Pancreas (tissue), 10 donors: ENCODE measurements around the gene CHST8. TPM values are rescaled to one million over a fixed set of nuclear protein-coding genes. Genes with fewer than 3 reads are reported as not detected.
A peak's percentile ranks its signal among the peaks of the same experiment; 100 is the strongest.

Source experiments
- ATAC-seq, 4 donors: fragments of 200-7000 bp; cut with Tn5 transposase; one replicate each; pipeline versions ENCODE4 v1.8.0 to v1.9.1; 2020; ENCODE audit warnings: mild to moderate bottlenecking in 4 of 4, moderate library complexity in 4 of 4
- DNase-seq, 6 donors: peaks; one replicate each; pipeline ENCODE4 v3.0.0-alpha.2; 2020
- FAIRE-seq: peaks from 2 replicates; lab custom pipeline; 2012; peaks lifted over from hg19 to GRCh38; lab: Jason Lieb, UNC
- H3K27ac ChIP-seq, 4 donors: fragments of 200-600 bp; sonication (generic); 1 replicate in 3 of 4; 2 replicates in 1 of 4; pipeline versions ENCODE4 v1.5.0 to v1.8.0; 2020
- H3K27me3 ChIP-seq, 4 donors: fragments of 200-600 bp; one replicate each; pipeline ENCODE4 v1.8.0; 2021
- H3K36me3 ChIP-seq, 3 donors: fragments of 200-600 bp; sonication (generic) in 1 of 3; one replicate each; pipeline versions ENCODE4 v1.5.0 to v1.8.0; 2020 to 2021
- H3K4me1 ChIP-seq, 3 donors: fragments of 200-600 bp; one replicate each; pipeline ENCODE4 v1.8.0; 2021
- H3K4me3 ChIP-seq, 4 donors: fragments of 200-600 bp; sonication (generic) in 2 of 4; one replicate each; pipeline versions ENCODE4 v1.5.0 to v1.8.0; 2020 to 2021
- H3K9me3 ChIP-seq, 4 donors: fragments of 200-600 bp; one replicate each; pipeline ENCODE4 v1.8.0; 2021
- CTCF ChIP-seq, 4 donors: fragments of 200-600 bp; sonication (generic) in 3 of 4; IDR thresholded peaks; one replicate each; pipeline versions ENCODE4 v1.5.0 to v1.8.0; 2021; ENCODE audit warnings: antibody characterized with exemption in 4 of 4
- WGBS, 2 donors: extraction: QIAGEN DNeasy Blood & Tissue Kit; methylation state at CpG; one replicate each; pipeline ENCODE4 v1.1.7; 2013; 5-methylcytosine and 5-hydroxymethylcytosine counted together
- intact Hi-C, 3 donors: fragments of 100-400 bp; cut with DNase I; formaldehyde crosslinking; loops; one replicate each; pipeline versions ENCODE4 v1.11.1 to v1.14.2; 2022
- polyA plus RNA-seq, 2 donors: library from polyadenylated mRNA; stranded (reverse); fragments of 200-250 nt; gene quantifications; one replicate each; pipeline ENCODE4 v1.2.3, GENCODE V29; 2013
- total RNA-seq, 6 donors: library from RNA; stranded (reverse); fragmentation: NEBNext Ultra II Directional in 4 of 6; extraction: Animal tissue kit (Norgen Biotek cat#: 25700) in 4 of 6; gene quantifications; one replicate each; pipeline versions ENCODE4 v1.2.1 to v1.2.4, GENCODE V29; 2021 to 2023
- donor health status: healthy with polysubstance abuse.
- donor health status: DM: no; HTN: no; CAD: no; lungs with moderate emphysema.
- donor health status: DM: no; HTN: no; CAD: no.
- donor health status: control.
- donor health status: control.
- donor health status: Bipolar disorder and iron deficiency.
- donor health status: DM: yes; HTN: yes; CAD: no.
- donor health status: DM: no; HTN: no; CAD: no.
- donor health status: DM: no; HTN: no; CAD: no.
- donor health status: DM: yes; HTN: yes; CAD: no.

Gene CHST8
- total and polyA plus RNA-seq, 8 donors = 0.41 to 3.6 (median 0.89) TPM

GRCh38 chr19:33683881-33684537 is 62.3 kb downstream of the CHST8 start:
- intact Hi-C loops = no loop called here
- H3K4me1 ChIP-seq = no peaks in the 10 kb centered on the region
- H3K27me3 ChIP-seq = peaks cover 0 to 8% (median 2%) of the 10 kb centered on the region in 4 donors
- no peaks in the 10 kb centered on the region for H3K36me3 ChIP-seq
- no peak for TF ChIP-seq CTCF (IDR thresholded peaks at IDR 0.05)
- 16 to 20% methylated on average over 24 of the region's 24 CpGs for WGBS, 2 donors
- no peak overlapping the region for H3K27ac ChIP-seq
- FAIRE-seq = no peak
- peak; percentile 32 to 85 (median 54) for DNase-seq
- no peak overlapping the region for H3K4me3 ChIP-seq
- ATAC-seq = peak; percentile 80 to 98 (median 88)
- no peaks in the 10 kb centered on the region for H3K9me3 ChIP-seq

DNA sequence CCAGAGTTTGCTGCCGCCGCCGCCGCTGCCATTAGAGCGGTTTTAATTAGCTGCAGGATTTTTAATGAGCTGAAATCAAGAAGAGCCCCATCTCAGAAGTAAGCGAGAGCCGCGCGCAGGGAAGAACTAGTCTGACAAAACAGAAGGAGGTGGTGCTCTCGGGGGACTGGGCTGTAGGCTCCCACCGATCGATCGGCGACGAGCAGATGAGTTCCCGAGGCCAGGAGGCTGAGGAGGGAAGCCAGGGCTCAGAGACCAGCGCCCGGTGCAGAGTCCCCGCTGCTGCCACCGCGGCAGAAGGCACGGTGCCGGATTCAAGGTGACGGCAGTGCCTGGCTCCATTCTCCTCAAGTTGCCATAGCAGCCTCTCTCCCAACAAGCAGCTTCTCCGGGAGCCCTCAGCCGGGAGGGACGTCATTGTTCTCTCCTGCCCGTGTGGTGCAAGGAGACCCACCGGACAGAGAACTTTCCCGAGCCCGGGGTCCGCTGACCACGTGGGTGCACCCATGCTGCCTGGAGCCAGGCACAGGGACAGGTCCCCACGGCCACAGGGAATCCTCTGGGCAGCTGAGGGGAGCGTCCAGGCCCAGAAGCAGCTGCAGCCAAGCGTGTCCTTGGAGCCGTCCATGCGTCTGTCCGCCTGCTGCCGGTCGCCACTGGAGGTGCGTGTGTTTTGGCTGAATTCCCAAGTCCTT is 62.9 kb downstream of the CHST8 start:
- no peak for TF ChIP-seq CTCF (IDR thresholded peaks at IDR 0.05)
- no peak overlapping the region for H3K27ac ChIP-seq
- H3K27me3 ChIP-seq = peaks cover 0 to 8% (median 2%) of the 10 kb centered on the region in 4 donors
- DNase-seq (peak in 1 of 6 donors; percentile 74), ATAC-seq (peak in 3 of 4 donors; percentile 29 to 69 (median 54)), FAIRE-seq (no peak)
- no peaks in the 10 kb centered on the region for H3K4me1 ChIP-seq
- no peaks in the 10 kb centered on the region for H3K9me3 ChIP-seq
- H3K4me3 ChIP-seq = no peak overlapping the region
- intact Hi-C loops = no loop called here
- no peaks in the 10 kb centered on the region for H3K36me3 ChIP-seq
- WGBS, 2 donors = 10 to 14% methylated on average over 41 to 42 of the region's 42 CpGs

DNA sequence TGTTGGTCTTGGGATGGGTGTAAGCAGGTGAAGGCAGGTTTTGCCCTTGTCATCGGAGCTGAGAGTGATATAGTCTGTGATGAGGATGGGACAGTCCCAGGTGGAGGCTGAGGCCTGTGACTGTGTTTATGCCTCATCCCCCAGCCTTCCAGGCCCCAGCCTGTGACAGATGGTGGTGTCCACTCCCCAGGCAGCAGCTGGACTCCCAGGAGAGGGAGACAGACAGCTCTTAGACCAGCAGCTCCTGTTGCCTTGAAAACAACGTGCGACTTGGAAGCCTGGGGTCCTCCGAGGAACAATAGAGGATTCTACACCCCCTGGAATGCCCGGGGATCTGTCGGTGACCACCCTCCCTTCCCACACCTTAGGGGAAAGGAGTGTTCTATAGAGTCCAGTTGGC is 63.8 kb downstream of the CHST8 start:
- FAIRE-seq (no peak), DNase-seq (peak in 1 of 6 donors; percentile 33), ATAC-seq (peak in 2 of 4 donors; percentile 24 to 43)
- peaks cover 0 to 8% (median 2%) of the 10 kb centered on the region in 4 donors for H3K27me3 ChIP-seq
- H3K27ac ChIP-seq = no peak overlapping the region
- no peaks in the 10 kb centered on the region for H3K9me3 ChIP-seq
- 64 to 76% methylated on average over 6 of the region's 6 CpGs for WGBS, 2 donors
- no peaks in the 10 kb centered on the region for H3K4me1 ChIP-seq
- intact Hi-C loops = no loop called here
- no peak overlapping the region for H3K4me3 ChIP-seq
- H3K36me3 ChIP-seq = no peaks in the 10 kb centered on the region
- TF ChIP-seq CTCF (IDR thresholded peaks at IDR 0.05) = no peak

DNA sequence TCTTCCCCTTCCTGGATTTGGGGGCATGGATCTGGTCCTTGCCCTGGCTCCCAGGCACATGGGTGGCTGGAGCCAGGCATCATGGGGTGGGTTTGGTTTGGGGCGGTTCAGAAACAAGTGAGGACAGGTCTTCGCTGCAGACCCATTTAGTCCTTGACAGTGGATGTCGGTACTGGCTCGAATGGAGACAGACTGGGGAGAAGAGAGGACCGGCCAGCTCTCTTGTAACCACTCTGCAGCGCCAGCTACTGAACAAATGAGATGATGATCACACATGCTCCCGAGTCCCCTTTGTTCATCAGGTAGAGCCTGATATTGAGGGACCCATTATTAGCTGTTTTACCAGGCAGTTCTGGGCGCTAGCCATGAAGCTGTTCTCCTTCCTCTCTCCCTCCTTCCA is 64.5 kb downstream of the CHST8 start:
- intact Hi-C loops = no loop called here
- H3K4me1 ChIP-seq = no peaks in the 10 kb centered on the region
- no peak overlapping the region for H3K4me3 ChIP-seq
- FAIRE-seq (no peak), DNase-seq (peak in 1 of 6 donors; percentile 10), ATAC-seq (no peak)
- no peaks in the 10 kb centered on the region for H3K9me3 ChIP-seq
- TF ChIP-seq CTCF (IDR thresholded peaks at IDR 0.05) = no peak
- H3K36me3 ChIP-seq = no peaks in the 10 kb centered on the region
- H3K27ac ChIP-seq = no peak overlapping the region
- 65 to 86% methylated on average over 8 of the region's 8 CpGs for WGBS, 2 donors
- H3K27me3 ChIP-seq = peaks cover 0 to 8% (median 2%) of the 10 kb centered on the region in 4 donors
